GM10248 (cell line): Measurements from ENCODE around the gene LRIT1.

Source experiments
- CTCF ChIA-PET: fragments of 300-600 bp; sonication (Branson Sonifier 250); formaldehyde crosslinking; extraction: SDS; loops from one replicate; lab custom pipeline; 2021; ENCODE audit warnings: antibody characterized with exemption; lab: Yijun Ruan, JAX
- POLR2A ChIA-PET: fragments of 350-650 bp; sonication (Branson Sonifier 250); formaldehyde crosslinking; extraction: SDS; loops from one replicate; lab custom pipeline; 2020; ENCODE audit warnings: antibody characterized with exemption; lab: Yijun Ruan, JAX
- DNase-seq: peaks from one replicate; pipeline ENCODE4 v3.0.0; 2012; ENCODE audit errors: extremely low spot score
- CTCF ChIP-seq: IDR thresholded peaks from 2 replicates; pipeline ENCODE4 v1.5.1; 2012; ENCODE audit warnings: mild to moderate bottlenecking, low read depth; ENCODE audit errors: extremely low read depth, missing control alignments, control extremely low read depth

LRIT1 gene

GRCh38 chr10:84237199-84238051, 3.9 kb downstream of the LRIT1 start:
- DNase-seq = no peak
- no peak for TF ChIP-seq CTCF
- POLR2A ChIA-PET = no interaction called here
- CTCF ChIA-PET = interaction anchor here (1.2 to 2.0 kb wide), 3 partner anchors 23 to 30 kb away, joined by 3 to 5 read pairs (median 3); no protein-coding TSS in a partner anchor

GRCh38 chr10:84236807-84237198, 4.5 kb downstream of the LRIT1 start:
- no peak for DNase-seq
- POLR2A ChIA-PET = no interaction called here
- no peak for TF ChIP-seq CTCF
- CTCF ChIA-PET = interaction anchor here (1.2 to 2.0 kb wide), 3 partner anchors 22 to 30 kb away, joined by 3 to 5 read pairs (median 3); no protein-coding TSS in a partner anchor

GRCh38 chr10:84235096-84235495, 6.2 kb downstream of the LRIT1 start:
- ChIA-PET POLR2A (no interaction called here), CTCF (no interaction called here)
- no peak for TF ChIP-seq CTCF
- no peak for DNase-seq

GRCh38 chr10:84234479-84234878, 6.9 kb downstream of the LRIT1 start:
- DNase-seq = no peak
- no peak for TF ChIP-seq CTCF
- ChIA-PET POLR2A (no interaction called here), CTCF (interaction anchor here (1.0 kb wide), 1 partner anchor 304 kb away, joined by 5 read pairs; no protein-coding TSS in a partner anchor)

GRCh38 chr10:84233940-84234339, 7.4 kb downstream of the LRIT1 start:
- TF ChIP-seq CTCF = no peak
- DNase-seq = no peak
- CTCF ChIA-PET = interaction anchor here (0.7 to 1.3 kb wide), 4 partner anchors 11 to 304 kb away, joined by 3 to 5 read pairs (median 3); partner anchors contain the start of gene RGR
- POLR2A ChIA-PET = no interaction called here

GRCh38 chr10:84232376-84232775, 9.0 kb downstream of the LRIT1 start:
- no peak for DNase-seq
- TF ChIP-seq CTCF = no peak
- CTCF ChIA-PET = no interaction called here
- POLR2A ChIA-PET = no interaction called here
